HG02763 (cell line): Measurements from ENCODE around the gene LMAN1.
A peak's percentile ranks its signal among the peaks of the same experiment; 100 is the strongest.

Experiments
- ATAC-seq: cut with Tn5 transposase; IDR thresholded peaks from one replicate; pipeline ENCODE4 v1.9.1; 2021; ENCODE audit warnings: mild to moderate bottlenecking, moderate library complexity; ENCODE audit not compliant: unreplicated experiment

LMAN1 gene

DNA sequence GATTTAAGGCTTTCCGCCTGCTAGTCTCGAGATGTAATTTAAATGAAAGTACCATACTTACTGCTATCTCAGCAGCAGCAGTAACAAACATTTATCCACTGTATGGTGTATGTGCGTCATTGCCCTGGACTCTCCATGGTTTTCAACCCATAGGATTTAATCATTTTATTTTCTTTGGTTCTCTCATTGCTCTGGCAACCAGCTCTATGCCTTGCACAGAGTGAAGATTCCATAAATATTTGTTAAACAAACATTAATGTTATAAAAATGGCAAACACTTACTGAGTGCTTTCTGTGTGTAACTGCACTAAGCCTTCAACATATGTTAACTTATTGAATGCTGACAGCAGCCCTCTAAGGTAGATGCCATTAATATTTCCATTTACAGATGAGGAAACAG, 1.3 kb upstream of the LMAN1 start:
- ATAC-seq, result no peak

GRCh38 chr18:59359576-59359952, 499 bp upstream of the LMAN1 start:
- ATAC-seq, result peak; percentile 19

GRCh38 chr18:59358414-59358711, 702 bp downstream of the LMAN1 start:
- no peak for ATAC-seq

DNA sequence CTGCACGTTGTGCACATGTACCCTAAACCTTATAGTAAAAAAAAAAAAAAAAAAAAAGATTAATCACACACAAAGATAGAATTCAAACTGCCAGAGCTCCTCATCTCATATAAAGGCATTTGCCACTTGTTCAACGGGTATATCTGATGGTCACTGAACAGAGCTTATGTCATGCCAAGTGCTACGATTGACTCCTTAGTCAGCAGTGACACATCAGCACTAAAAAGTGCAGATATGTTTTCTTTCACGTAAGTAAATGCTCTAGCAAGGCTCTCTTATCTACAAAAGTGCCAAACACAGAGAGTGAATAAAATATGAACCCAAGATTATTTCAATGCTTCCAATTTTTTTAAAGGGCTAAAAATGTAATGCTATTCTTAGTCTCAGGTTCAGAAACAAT, 1.1 kb downstream of the LMAN1 start:
- ATAC-seq, result no peak

DNA sequence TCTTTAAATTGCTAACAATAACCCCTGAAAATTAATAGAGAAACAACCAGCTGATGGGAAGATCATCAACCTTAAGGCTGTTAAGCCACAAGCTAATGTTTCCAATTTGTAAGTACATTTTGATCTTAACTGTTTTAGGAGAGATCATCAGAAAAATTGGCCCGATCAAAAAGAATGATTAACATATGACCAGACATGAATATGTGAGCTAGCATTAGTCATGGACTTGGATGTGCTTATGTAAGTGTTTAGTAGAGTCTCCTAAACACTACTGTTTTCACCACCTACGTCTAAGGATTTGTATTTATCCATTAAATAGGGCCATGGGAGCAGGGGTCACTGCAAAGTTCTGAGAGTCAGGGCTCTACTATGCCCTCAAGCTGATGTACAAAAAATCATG, 4.3 kb downstream of the LMAN1 start:
- no peak for ATAC-seq

DNA sequence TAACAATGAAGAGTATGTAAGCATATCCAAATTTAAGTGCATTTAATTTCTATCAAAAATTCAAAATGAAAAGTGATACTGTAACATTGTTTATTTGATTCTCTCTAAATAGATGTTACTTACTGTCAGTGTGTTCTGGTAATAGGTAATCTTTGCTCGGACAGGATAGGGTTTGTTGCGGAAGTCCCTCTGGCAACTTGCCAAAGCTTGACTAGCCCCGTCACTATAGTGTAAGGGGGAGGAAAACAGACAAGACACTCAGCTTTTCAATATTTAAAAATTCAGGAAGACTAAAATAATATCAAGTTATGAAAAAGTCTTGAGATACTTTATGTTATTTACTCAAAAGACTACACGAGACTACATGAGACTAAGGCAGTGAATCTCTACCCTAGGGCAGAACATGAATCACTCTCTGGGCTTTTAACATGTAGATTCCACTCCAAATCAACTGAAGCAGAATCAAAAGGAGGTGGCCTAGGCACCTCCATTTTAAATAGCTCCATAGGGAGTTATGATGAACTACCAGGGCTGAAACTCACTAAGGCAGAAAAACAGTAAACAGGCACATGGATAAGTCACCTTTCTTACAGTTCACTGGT, 5.9 kb downstream of the LMAN1 start:
- no peak for ATAC-seq

- no peak for ATAC-seq
These were observed 6.7 kb downstream of the LMAN1 start for GRCh38 chr18:59352250-59352855.

GRCh38 chr18:59345556-59345955, 13.5 kb downstream of the LMAN1 start:
- ATAC-seq, result no peak

DNA sequence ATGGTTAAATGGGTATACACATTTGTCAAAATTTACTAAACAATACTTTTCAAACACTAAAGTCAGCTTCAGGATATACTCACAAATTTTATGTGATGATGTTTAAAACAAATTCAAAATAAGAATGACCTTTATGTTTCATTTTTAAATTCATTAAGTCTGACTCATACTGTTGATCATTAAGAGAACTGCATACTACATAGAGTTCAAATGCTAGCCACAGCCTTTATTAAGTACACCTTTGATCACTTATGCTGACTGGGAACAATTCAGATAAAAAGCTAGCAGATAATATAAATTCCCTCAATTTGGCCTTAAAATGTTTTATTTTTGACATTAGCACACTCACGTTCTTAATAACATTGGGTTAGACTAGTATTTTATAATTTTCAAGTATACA, 14.1 kb downstream of the LMAN1 start:
- no peak for ATAC-seq

DNA sequence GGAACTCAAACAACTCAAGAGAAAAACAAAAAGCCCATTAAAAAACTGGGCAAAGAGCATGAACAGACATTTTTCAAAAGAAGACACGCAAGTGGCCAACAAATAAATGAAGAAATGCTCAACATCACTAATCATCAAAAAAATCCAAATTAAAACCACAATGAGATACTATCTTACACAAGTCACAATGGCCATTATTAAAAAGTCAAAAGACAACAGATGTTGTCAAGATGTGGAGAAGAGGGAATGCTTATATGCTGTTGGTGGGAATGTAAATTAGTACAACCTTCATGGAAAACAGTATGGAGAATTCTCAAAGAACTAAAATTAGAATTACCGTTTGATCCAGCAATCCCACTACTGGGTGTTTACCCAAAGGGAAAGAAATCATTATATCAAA, 15.1 kb downstream of the LMAN1 start:
- ATAC-seq, result no peak

DNA sequence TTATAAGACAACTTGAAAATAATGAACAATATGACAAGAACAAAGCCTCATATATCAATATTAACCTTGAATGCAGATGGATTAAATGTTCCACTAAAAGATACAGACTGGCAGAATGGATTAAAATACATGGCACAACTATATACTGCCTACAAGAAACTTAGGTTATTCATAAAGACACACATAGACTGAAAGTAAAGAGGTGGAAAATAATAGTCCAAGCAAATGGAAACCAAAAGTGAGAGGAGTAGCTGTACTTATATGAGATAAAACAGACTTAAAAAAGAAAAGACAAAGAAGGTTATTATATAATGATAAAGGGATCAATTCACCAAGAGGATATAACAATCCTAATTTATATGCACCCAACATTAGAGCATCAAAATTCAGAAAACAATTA, 18.2 kb downstream of the LMAN1 start:
- ATAC-seq, result no peak

GRCh38 chr18:59340312-59340711, 18.8 kb downstream of the LMAN1 start:
- ATAC-seq, result no peak

- ATAC-seq, result no peak
These were observed 26.1 kb downstream of the LMAN1 start for GRCh38 chr18:59332986-59333385.

DNA sequence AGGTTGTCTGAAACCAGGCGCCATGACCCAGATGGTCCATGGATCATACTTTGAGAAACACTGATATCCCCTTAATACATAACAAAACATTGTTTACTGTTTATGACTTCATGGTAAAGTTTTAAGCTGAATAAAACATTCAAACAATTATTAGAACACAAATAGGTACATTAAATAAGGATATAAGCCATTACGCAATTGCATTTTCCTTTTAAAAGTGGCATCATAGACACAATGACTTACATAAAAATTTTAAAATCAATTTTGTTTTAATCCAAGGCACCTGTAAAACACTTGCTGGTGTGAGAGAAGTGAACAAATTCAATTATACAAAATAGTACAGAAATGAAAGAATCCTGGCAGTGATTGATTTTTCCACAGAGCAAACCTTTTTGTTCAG, 30.4 kb downstream of the LMAN1 start:
- ATAC-seq, result no peak

GRCh38 chr18:59325965-59326364, 33.1 kb downstream of the LMAN1 start:
- no peak for ATAC-seq

GRCh38 chr18:59324623-59324971, 34.5 kb downstream of the LMAN1 start:
- no peak for ATAC-seq

DNA sequence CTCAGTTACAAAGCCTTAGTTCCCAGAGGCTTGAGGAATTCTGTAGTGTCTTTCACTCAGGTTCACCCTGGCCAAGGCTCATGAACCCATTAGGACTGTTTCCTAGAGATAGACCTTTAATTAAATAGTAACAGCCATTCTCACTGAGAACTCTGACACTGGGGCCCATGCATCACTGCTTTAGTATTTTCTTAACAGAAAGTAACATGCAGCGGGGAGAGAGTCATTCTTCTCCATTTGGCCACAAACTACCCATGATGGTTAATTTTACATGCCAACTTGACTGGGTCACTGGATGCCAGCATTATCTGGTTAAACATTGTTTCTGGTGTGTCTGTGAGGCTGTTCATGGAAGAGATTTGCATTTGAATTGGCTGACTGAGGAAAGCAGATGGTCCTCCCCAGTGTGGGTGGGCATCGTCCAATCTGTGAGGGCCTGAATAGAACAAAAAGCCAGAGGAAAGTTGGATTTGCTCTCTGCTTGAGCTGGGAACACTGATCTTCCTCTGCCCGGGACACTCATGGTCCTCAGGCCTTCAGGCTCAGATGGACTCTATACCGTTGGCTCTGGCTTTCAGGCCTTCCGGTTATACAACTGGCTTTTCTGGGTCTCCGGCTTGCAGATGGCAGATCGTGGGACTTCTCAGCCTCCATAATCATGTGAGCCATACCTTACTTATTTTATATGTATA, 35.0 kb downstream of the LMAN1 start:
- no peak for ATAC-seq

GRCh38 chr18:59318460-59319050, 40.5 kb downstream of the LMAN1 start, which contains the start of gene CPLX4:
TSS of gene CPLX4 (minus strand) at chr18:59318649. CDS start at chr18:59318462, 187 bp downstream.
- no peak for ATAC-seq

- no peak for ATAC-seq
These were observed 47.4 kb downstream of the LMAN1 start for GRCh38 chr18:59311631-59312030.

- no peak for ATAC-seq
These were observed 50.2 kb downstream of the LMAN1 start for GRCh38 chr18:59308938-59309260.

DNA sequence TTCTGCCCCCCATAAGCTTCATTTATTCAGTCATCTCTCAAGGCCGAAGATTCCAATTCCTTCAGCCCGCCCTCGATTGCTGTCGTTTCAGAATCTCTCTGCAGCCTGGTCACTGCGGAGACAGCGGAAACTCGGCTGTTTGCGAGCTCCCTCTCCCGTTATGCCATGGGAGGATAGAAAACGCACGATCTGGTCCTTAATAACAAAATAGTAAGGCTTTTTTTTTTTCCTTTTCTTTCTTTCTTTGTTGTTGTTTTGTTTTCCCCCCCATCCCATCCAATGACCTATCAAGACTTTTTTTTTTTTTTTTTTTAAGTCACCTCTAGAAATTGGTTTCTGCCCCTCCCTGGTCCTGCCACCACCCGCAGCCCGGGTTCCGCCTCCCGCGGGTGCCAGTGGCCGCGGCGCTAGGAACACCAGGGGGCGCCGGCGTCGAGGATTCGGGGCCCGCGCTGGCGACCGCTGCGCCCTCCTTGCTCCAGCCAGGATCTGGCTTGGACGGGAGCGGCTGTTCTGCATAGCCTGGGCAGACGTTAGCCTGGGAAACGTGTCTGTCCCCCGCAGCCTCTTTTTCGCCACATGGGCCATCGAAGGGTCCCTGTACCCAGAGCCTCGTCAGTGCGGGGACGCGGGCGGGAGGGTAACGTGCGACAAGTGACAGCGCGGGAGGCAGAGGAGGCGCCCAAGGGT, 50.7 kb downstream of the LMAN1 start:
- ATAC-seq, result peak; percentile 72

GRCh38 chr18:59306640-59307039, 52.4 kb downstream of the LMAN1 start:
- ATAC-seq, result no peak
